ENCODE measurements around the gene LRRC10B.

Gene LRRC10B

DNA sequence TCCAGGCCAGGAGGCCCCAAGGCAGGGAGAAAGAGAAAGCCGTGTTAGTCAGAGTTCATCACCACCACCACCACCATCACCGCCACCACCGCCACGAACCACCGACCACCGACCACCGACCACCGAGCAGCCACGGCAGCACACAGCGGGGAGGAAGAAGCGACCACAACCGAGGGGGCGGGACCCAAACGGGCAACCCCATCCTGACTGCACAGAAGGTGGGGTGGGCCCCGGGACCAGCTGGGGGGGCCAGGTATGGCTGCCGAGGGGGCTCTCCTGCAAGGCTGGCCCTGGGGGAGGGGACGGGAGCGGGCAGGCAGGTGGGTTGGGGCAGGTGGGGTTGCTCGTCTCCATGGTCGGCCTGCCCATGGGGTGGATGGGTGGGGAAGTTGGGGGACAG, 38.1 kb downstream of the LRRC10B start:
- no peak for DNase-seq (ENCODE audit: low read depth)

GRCh38 chr11:61547246-61547645, 38.7 kb downstream of the LRRC10B start:
- no peak for DNase-seq (ENCODE audit: low read depth)

GRCh38 chr11:61549177-61549576, 40.6 kb downstream of the LRRC10B start:
- DNase-seq (ENCODE audit: low read depth): no peak

DNA sequence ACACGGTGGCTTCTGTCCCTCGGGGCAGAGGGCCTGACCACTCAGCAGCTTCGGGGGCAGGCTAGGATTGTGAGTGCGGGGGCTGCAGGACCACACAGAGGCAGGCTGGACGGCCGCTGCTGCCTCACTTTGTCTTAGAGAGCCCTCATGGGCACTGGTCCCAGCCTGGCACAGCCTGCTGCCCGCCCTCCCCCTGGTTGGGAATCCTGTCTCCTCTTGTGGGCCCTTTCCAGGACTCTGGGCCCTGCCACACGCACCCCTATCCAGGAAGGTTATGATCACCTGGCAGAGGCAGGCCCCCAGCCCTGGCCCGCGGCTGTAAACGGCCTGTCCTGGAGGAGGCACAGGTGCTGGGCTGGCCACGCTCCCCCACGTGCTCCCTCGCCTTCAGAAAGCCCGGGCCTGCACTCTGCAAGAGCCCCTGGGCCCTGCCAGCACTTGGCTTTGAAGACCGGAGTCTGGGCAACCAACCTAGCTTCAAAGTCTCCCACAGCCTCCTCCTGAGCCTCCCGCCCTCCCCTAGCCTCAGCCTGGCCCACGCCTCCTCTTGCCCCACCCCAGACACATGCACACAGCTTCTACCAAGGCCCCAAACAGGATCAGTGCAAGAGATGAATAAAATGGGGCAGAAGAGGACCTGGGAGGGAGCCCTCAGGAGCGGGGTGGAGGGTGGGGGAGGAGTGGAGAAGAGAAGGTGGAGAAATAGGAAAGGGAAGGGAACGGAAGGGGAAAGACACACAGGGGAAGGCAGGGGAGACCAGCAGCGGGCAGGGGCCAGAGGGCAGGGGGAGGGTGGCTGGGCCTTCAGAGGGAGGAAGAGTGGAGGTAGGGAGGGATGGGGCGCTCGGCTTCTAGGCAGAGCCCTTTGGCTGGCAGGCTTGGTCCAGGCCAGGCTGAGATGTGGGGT, 41.4 kb downstream of the LRRC10B start:
- no peak for DNase-seq (ENCODE audit: low read depth)

- DNase-seq (ENCODE audit: low read depth): no peak
Measured at GRCh38 chr11:61550665-61551227, 42.2 kb downstream of the LRRC10B start.

DNA sequence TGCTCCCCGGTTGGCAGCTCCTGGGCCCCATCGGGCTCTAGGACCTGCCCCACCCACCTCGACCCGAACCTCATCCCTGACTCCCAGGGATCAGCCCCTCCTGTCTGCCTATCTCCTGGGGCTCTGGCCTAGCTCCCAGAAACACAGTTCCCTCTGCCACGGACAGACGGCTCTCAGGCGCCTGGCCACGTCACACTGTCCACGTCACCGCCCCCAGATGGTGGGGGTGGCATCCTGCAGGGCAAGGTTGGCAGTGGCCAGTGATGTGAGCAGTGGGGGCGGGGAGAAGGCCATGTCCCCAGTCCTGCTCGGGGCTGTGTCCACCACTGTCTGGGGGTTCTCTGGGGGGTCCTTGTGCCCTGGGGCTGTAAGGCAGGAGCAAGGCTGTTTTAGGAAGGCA, 43.1 kb downstream of the LRRC10B start:
- no peak for DNase-seq (ENCODE audit: low read depth)

GRCh38 chr11:61552108-61552635, 43.6 kb downstream of the LRRC10B start:
- DNase-seq (ENCODE audit: low read depth): no peak

GRCh38 chr11:61553373-61554171, 45.0 kb downstream of the LRRC10B start:
- DNase-seq (ENCODE audit: low read depth): no peak

DNA sequence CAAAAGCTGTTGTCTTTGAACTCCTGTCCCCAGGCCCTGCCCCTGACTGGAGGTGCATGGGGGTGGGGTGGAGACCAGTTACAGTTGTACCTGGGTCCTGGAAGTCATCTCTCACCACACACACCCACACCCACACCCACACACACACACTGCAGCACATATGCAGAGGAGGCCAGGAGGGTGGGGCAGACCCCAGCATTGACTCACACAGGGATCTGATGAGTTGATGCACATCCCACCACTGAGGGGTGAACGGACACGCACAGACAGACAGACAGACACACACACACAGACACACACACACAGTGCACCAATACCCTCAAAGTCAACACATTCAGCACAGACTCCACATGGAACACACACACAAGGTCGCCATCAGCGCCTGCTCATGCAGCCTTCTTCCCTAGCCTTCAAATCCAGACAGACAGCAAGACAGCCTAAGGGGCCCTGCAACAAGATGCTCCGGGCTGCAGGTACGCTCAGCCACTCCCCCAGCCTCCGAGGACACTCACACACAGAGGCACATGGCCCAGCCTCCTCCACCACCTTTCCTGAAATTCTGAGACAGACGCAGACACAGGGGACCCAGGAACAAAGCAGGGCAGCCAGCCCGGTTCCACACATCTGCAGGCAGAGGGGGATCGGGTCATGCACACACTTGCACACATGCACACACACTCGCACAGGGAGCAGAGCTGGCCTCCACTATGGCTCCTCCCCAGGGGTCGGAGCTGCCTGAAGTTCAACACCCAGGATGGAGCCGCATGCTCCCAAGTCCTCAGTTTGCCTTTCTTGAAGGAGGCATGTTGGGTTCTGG, 45.8 kb downstream of the LRRC10B start:
- no peak for DNase-seq (ENCODE audit: low read depth)

DNA sequence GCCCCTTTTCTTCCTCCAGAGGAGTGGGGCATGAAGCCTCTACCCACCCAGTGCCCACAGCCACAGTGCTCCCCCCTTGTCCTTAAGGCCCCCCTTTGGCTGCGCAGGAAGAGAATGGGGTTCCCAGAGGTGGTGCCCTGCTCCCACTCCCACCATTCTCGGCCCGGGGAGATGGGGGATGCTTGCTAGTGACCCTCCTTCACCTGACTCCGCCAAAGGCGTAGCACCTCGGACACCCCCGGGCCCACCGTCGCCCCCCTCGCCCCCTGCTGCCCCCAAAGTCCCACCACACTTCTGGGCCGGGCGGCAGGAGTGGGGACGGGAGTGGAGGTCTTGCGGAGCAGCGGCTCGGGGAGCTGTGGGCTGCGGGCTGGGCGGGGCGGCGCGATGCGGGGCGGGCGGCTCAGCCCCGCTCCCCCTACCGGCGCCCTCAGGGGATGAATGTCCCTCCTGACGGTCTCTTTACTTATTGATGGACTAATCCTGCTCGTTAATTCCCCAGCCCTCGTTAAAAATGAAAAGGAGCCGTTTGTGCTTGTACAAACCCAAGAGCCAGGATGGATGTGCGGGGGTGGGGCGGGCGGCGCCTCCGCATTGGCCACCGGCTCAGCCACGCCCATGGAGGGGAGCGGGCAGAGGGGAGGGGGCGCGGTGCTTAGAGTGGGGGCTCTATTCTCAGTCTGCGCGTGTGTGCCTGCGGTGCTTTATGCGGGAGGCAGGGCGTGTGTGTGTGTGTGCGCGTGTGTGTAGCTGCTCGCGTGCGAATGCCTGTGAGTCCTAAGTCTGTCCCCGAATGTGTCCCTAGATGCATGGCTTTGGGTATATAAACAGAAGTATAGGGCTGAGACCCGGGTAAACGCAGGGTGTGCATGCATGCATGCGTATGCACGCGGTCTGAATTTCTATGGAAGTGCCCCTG, 46.8 kb downstream of the LRRC10B start:
- DNase-seq (ENCODE audit: low read depth): no peak

DNA sequence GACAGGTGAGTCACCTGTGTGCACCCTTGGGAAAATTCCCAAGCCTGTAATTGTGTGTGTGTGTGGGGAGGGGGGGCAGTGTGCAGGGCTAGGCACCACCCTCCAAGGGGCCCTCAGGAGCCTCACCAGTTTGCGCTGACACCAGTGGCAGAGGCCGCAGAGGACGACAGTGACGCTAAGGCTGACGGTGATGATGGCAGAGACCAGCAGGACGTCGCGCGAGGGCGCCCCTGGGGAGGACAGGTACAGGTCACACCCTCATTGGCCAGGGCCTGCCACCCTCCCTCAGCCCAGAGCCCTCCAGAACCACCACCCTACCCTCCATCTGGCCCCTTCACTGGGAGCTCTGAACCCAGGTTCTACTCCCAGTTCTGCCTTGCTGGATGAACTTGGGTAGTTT, 47.4 kb downstream of the LRRC10B start:
- DNase-seq (ENCODE audit: low read depth): no peak

- no peak for DNase-seq (ENCODE audit: low read depth)
Measured at GRCh38 chr11:61556621-61557020, 48.1 kb downstream of the LRRC10B start.

Data from stimulated activated CD8-positive, alpha-beta memory T cell treated with anti-CD3 and anti-CD28 coated beads, Interleukin-12 subunit alpha, Interleukin-12 subunit beta, amount 100 ng/mL, for 1 hour (primary cell).